Glutamatergic neuron (in vitro differentiated cells): ENCODE results near the gene TBC1D22A. TPM values are rescaled to one million over a fixed set of nuclear protein-coding genes. Genes with fewer than 3 reads are reported as not detected.

ENCODE experiments used
- DNase-seq: peaks from one replicate; pipeline ENCODE4 v3.0.0; 2022
- H3K27ac Mint-ChIP-seq: one replicate; pipeline ENCODE4 v1.8.0; 2020; ENCODE audit warnings: mild to moderate bottlenecking, mixed read lengths, inconsistent platforms; ENCODE audit not compliant: unreplicated experiment
- H3K27me3 Mint-ChIP-seq: one replicate; pipeline ENCODE4 v1.8.0; 2020; ENCODE audit warnings: mild to moderate bottlenecking, moderate library complexity, mixed read lengths, inconsistent platforms; ENCODE audit not compliant: unreplicated experiment
- H3K36me3 Mint-ChIP-seq: one replicate; pipeline ENCODE4 v1.8.0; 2020; ENCODE audit warnings: mild to moderate bottlenecking, mixed read lengths, inconsistent platforms; ENCODE audit not compliant: unreplicated experiment
- H3K4me1 Mint-ChIP-seq: one replicate; pipeline ENCODE4 v1.8.0; 2020; ENCODE audit warnings: mild to moderate bottlenecking, low read depth, mixed read lengths, inconsistent platforms; ENCODE audit not compliant: unreplicated experiment
- H3K4me3 Mint-ChIP-seq: one replicate; pipeline ENCODE4 v1.8.0; 2020; ENCODE audit warnings: mild to moderate bottlenecking, mixed read lengths, inconsistent platforms; ENCODE audit not compliant: unreplicated experiment
- H3K9me3 Mint-ChIP-seq: one replicate; pipeline ENCODE4 v1.8.0; 2020; ENCODE audit warnings: mild to moderate bottlenecking, moderate library complexity, mixed read lengths, inconsistent platforms; ENCODE audit not compliant: unreplicated experiment
- total RNA-seq: library from RNA; stranded (reverse); fragmentation: NEBNext Ultra II Directional; extraction: Animal tissue kit (Norgen Biotek cat#: 25700); gene quantifications from one replicate; pipeline ENCODE4 v1.2.1, GENCODE V29; 2021; ENCODE audit not compliant: unreplicated experiment
- TF ChIP-seq, protein P1 (sequence below): fragments of 200-600 bp; sonication (generic); IDR thresholded peaks from one replicate; pipeline ENCODE4 v1.5.0; 2021; ENCODE audit not compliant: partially characterized antibody, unreplicated experiment

TBC1D22A gene
- total RNA-seq, 1 donor from 2014 or later = 23.0 TPM

DNA sequence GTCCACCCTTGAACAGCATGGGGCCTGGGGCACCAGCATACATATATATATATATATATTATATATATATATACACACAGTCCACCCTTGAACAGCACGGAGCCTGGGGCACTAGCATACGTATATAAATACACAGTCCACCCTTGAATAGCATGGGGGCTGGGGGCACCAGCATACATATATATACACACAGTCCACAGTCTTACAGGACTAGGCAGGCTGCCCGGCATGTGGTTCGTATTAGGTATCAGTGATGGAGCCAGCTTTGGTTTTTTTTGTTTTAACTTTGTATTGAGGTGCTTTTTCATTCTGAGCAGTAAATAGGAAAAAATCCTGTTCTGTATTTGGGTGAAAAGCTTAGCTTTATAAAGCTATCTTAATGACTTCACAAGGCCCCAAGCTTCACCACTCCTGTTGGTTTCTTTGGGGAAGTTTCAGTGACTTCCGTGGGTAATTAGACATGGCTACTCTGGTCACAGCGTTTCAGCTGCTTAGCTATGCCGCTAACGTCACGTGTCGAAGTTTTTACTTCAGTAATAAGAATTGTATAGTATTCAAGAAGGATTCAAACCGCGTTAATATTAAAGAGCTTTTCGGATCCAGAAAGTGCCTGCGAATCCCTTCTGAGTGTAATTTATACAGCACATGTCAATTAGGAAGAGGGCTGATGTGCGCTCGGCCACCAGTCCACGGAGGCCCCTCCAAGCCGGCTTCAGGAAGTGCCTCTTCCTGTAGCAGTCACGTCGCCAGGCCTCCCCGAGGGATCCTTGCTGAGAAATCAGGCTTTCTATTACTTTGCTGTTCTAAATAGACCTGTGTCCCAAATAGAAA is 179.7 kb downstream of the TBC1D22A start:
- no peak overlapping the region for H3K4me3 Mint-ChIP-seq
- DNase-seq = peak; percentile 57
- no peak overlapping the region for H3K27ac Mint-ChIP-seq

DNA sequence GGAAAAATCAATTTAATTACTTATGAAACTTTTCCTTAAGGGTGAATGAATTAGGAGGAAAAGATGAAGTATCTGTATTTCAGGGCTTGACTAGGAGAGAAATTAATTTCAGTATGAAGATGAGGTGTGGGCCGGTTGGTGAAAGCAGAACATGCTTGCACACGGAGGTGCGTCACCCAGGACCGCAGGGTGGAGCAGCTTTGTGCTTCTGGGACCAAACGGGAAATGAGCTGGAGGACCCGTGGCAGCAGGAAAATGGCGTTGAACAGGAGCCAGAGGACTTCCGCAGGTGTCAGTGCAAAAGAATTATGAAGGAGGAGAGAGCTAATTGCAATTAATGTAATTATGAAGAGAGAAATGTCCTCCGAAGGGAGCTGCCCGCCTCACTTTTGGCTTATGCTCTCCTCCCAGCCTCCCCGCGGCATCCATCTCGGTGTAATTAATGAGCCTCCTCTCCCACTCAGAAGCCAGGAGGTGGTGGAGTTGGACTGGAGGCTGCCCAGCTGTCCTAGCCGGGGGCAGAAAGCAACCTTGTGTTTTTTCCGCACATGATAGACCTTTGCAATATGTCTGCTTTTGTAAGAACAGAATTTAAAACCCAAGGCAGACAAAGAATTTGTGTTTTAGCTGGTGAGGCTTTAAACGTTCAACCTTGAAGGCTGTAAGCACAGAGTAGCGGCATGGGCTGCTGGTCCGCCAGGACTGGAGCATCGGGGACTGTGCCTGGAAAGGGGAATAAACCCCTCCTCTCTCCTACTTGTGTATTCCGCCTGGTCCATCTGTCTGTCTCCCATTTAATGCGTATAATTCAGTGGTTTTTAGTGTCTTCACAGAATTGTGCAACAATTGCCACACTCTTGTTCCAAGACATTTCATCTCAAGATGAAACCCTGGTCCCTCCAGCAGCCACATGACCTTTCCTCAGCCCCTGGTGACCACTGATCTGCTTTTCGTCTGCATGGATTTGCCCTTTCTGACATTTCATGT is 180.6 kb downstream of the TBC1D22A start:
- Mint-ChIP-seq H3K4me3 (no peak overlapping the region), H3K36me3 (no peaks in the 10 kb centered on the region), H3K4me1 (peaks cover 10% of the 10 kb centered on the region), H3K27ac (no peak overlapping the region), H3K9me3 (peaks cover 5% of the 10 kb centered on the region), H3K27me3 (no peaks in the 10 kb centered on the region)
- no peak for DNase-seq
- TF ChIP-seq, protein P1, sequence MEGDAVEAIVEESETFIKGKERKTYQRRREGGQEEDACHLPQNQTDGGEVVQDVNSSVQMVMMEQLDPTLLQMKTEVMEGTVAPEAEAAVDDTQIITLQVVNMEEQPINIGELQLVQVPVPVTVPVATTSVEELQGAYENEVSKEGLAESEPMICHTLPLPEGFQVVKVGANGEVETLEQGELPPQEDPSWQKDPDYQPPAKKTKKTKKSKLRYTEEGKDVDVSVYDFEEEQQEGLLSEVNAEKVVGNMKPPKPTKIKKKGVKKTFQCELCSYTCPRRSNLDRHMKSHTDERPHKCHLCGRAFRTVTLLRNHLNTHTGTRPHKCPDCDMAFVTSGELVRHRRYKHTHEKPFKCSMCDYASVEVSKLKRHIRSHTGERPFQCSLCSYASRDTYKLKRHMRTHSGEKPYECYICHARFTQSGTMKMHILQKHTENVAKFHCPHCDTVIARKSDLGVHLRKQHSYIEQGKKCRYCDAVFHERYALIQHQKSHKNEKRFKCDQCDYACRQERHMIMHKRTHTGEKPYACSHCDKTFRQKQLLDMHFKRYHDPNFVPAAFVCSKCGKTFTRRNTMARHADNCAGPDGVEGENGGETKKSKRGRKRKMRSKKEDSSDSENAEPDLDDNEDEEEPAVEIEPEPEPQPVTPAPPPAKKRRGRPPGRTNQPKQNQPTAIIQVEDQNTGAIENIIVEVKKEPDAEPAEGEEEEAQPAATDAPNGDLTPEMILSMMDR = no peak

More for the DNA sequence above, 179.7 kb downstream of the TBC1D22A start:
- peaks cover 5% of the 10 kb centered on the region for H3K9me3 Mint-ChIP-seq
- TF ChIP-seq, protein P1 = no peak
- no peaks in the 10 kb centered on the region for H3K36me3 Mint-ChIP-seq
- peaks cover 7% of the 10 kb centered on the region for H3K4me1 Mint-ChIP-seq
- H3K27me3 Mint-ChIP-seq = no peaks in the 10 kb centered on the region

DNA sequence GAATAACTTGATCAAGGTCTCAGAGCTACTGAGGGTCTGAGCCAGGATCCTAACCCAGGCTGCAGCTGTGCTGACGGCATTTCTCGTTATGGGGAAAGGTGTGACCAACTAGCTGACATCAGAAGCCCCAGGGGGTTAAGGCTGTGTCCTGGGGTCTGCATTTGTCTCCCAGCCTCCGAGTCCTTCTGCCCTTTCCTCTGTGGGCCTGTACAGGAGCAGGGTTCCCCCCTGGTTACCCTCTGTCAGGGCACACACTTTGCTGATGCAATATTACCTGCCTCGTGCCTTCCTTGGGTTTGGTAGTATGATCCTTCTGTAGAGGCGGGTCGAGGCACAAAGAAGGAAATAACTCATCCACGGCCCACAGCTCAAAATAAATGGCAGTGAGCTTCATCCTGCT is 183.0 kb downstream of the TBC1D22A start:
- Mint-ChIP-seq H3K4me1 (peaks cover 17% of the 10 kb centered on the region), H3K9me3 (peaks cover 8% of the 10 kb centered on the region), H3K4me3 (no peak overlapping the region), H3K27ac (no peak overlapping the region), H3K36me3 (no peaks in the 10 kb centered on the region), H3K27me3 (no peaks in the 10 kb centered on the region)
- no peak for DNase-seq
- TF ChIP-seq, protein P1 = no peak

DNA sequence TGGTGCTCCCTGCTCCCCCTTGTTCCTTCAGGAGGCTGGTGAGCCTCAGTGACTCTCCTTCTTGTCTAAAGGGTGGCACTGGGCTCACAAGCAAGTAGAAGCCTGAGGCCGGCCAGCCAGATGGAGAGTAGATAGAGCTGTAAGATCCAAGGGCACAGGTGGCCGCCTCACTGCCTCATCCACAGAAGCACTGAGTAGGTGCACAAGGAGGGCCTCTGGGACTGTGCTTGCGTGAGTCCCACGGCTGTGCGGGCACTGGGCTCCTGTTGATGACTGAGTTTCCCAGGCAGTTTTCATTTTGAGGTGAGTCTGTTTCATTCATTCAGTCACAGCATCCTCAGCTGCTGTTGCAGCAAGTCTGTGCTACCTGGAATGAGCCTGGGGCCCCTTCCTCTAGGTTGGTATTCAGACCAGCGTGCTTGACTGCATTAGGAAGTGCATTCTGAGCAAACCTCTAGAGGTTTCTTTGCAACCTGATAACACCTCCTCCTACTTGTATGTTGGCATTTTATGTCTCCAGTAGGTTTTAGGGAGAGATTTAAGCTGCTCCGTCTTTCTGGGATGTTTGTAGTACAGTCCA is 184.0 kb downstream of the TBC1D22A start:
- no peak overlapping the region for H3K27ac Mint-ChIP-seq
- TF ChIP-seq, protein P1 = no peak
- H3K9me3 Mint-ChIP-seq = peaks cover 8% of the 10 kb centered on the region
- H3K4me3 Mint-ChIP-seq = no peak overlapping the region
- H3K36me3 Mint-ChIP-seq = no peaks in the 10 kb centered on the region
- peaks cover 17% of the 10 kb centered on the region for H3K4me1 Mint-ChIP-seq
- no peaks in the 10 kb centered on the region for H3K27me3 Mint-ChIP-seq
- DNase-seq = no peak
